Fibroblast of skin of right quadriceps (primary cell): ENCODE measurements around the gene CACNG1.
"Not testable (repeated sequence)": the region's sequence is repeated elsewhere in the genome, so short reads cannot be mapped to it uniquely, and the experiment has no call there.

Experiments used
- DNase-seq: peaks from one replicate; pipeline ENCODE4 v3.0.0-alpha.2; 2013

CACNG1 gene

DNA sequence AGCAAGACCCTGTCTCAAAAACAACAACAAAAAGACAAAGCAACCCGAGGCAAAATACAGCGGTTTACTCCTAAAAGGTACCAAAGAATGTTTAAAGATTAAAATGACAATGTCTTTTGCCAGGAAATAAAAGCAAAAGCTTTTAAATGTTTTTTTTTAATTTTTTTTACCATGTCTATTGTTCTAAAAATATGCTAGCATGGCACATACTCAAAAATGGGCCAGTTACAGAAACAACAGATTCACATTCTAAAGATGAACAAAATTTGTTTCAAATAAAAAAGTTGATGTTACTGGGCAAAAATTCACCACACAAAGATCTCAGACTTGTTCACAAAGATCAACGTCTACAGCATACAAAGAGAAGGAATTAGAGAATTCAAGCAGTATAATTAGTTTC, 41.1 kb downstream of the CACNG1 start:
- DNase-seq = no peak

DNA sequence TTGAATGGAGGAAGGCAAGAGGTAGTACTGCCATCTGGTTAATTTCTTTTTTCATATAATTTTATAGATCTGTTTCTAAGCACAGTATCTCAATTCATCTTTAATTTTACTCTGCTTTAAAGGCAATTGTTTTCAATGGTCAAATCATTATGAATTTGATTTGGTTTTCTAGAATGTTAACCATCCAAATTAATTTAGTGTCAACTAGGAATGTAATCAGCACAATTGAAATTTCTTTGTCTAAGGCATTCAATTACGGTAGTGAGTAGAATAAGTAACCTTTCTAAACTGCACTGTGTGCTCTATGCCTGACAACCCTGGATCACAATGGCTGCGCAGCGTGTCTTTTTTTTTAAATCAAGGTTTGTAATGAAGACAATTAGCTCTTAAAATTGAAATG, 44.3 kb downstream of the CACNG1 start:
- DNase-seq = no peak

DNA sequence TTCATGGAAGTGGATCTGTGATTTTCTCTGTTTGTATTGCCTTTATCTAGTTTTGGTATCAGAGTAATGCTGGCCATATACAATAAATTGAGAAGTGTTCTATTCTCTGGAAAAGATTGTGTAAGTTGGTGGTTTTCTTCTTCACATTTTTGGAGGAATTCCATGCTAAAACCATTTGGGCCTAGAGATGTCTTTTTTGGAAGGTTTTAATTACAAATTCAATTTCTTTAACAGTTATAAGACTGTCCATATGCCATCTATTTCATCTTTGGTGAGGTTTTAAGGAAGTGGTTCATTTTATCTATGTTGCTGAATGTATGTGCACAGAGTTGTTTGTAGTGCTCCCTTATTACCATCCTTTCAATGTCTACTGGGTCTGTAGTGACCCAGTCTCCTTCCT, 46.0 kb downstream of the CACNG1 start:
- no peak for DNase-seq

- DNase-seq = no peak
Measured at GRCh38 chr17:67092291-67092690, 47.9 kb downstream of the CACNG1 start.

DNA sequence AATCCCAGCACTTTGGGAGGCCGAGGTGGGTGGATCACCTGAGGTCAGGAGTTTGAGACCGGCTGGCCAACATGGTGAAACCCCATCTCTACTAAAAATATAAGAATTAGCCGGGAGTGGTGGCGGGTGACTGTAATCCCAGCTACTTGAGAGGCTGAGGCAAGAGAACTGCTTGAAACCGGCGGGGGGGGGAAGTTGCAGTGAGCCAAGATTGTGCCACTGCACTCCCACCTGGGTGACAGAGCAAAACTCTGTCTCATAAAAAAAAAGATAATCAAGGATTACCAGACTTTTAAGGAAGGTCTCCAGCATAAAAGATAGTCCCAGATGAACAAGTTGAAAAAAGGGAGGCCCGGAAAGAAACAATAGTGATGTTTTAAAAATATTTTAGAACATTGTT, 48.4 kb downstream of the CACNG1 start:
- DNase-seq = not testable (repeated sequence)

- no peak for DNase-seq
Measured at GRCh38 chr17:67093348-67093747, 49.0 kb downstream of the CACNG1 start.

- DNase-seq = peak; percentile 48
Measured at GRCh38 chr17:67095291-67095690, 50.9 kb downstream of the CACNG1 start.

DNA sequence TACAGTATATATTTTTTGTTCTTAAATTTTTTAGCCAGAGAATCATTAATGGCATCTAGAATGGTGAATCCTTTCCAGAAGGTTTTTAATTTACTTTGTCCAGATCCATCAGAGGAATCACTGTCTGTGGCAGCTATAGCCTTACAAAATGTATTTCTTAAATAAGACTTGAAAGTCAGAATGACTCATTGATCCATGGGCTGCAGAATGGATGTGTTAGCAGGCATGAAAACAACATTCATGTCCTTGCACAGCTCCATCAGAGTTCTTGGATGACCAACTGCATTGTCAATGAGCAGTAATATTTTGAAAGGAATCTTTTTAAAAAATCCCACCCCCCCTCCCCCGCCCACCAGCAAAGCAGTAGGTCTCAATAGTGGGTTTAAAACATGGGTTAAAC, 51.4 kb downstream of the CACNG1 start:
- DNase-seq = peak; percentile 28

DNA sequence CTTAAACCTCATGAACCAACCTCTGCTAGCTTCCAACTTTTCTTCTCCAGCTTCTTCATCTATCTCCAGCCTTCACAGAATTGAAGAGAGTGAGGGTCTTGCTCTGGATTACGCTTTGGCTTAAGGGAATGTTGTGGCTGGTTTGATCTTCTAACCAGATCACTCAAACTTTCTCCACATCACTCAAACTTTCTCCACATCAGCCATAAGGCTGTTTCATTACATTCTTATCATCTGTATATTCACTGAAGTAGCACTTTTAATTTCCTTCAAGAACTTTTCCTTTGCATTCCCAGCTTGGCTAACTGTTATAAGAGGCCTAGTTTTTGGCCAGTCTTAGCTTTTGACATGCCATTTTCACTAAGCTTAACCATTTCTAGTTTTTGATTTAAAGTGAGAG, 52.3 kb downstream of the CACNG1 start:
- DNase-seq = no peak

DNA sequence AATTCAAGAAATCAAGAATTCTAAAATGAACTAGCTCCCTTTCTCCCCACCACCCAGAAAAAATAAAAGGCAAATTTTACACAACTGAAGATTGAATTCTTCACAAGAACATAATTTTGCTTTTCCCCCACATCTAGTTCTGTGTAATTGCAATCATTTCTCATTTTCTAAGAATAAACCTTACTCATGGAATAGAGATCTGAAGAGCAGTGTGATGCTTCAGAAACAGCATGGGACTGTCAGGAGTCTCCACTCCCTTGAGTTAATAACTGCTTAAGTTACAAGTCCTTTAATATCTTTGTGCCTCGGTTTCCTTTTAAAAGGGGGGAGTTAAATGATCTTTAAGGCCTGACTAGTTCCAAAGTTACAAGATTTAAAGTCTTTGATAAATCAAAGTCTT, 53.7 kb downstream of the CACNG1 start:
- DNase-seq = no peak

DNA sequence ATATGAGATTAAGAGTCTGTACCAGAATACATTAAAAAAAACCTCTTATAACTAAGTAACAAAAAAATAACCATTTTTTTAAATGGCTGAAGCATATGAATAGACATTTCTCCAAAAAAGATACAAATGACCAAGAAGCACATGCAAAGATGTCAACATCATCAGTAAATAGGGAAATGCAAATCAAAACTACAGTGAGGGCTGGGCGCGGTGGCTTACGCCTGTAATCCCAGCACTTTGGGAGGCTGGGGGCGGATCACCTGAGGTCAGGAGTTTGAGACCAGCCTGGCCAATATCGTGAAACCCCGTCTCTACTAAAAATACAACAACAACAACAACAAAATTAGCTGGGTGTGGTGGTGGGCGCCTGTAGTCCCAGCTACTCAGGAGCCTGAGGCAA, 60.3 kb downstream of the CACNG1 start:
- not testable (repeated sequence) for DNase-seq

GRCh38 chr17:67105213-67105612, 60.9 kb downstream of the CACNG1 start:
- peak; percentile 60 for DNase-seq
